HEK293T (cell line): ENCODE results near the gene RNF212.

Experiments used
- CTCF ChIA-PET: fragments of 350-600 bp; formaldehyde crosslinking; extraction: SDS; loops from one replicate; lab custom pipeline; 2021; ENCODE audit warnings: antibody characterized with exemption, inconsistent platforms; lab: Yijun Ruan, JAX
- POLR2A ChIA-PET: fragments of 350-600 bp; formaldehyde crosslinking; extraction: SDS; loops from one replicate; lab custom pipeline; 2020; ENCODE audit warnings: antibody characterized with exemption, inconsistent platforms; lab: Yijun Ruan, JAX
- DNase-seq: peaks from one replicate; pipeline ENCODE4 v3.0.0; 2012; ENCODE audit warnings: mixed read lengths; ENCODE audit errors: extremely low spot score
- ARNT ChIP-seq: fragments of 450-650 bp; IDR thresholded peaks from 2 replicates; pipeline ENCODE4 v1.6.1; 2017; ENCODE audit warnings: mild to moderate bottlenecking
- BHLHE40 ChIP-seq: fragments of 450-650 bp; IDR thresholded peaks from 2 replicates; pipeline ENCODE4 v1.6.1; 2016; ENCODE audit warnings: mild to moderate bottlenecking, moderate library complexity, borderline replicate concordance
- CTBP1 ChIP-seq: fragments of 450-650 bp; IDR thresholded peaks from 2 replicates; pipeline ENCODE4 v1.6.1; 2016; ENCODE audit warnings: borderline replicate concordance
- ELF4 ChIP-seq: fragments of 450-650 bp; IDR thresholded peaks from 2 replicates; pipeline ENCODE4 v1.6.1; 2017; ENCODE audit warnings: antibody characterized with exemption
- FOXA1 ChIP-seq: fragments of 450-650 bp; IDR thresholded peaks from 2 replicates; pipeline ENCODE4 v1.6.1; 2016; ENCODE audit warnings: mild to moderate bottlenecking
- FOXK2 ChIP-seq: fragments of 450-650 bp; IDR thresholded peaks from 2 replicates; pipeline ENCODE4 v1.6.1; 2016; ENCODE audit warnings: mild to moderate bottlenecking
- FOXM1 ChIP-seq: fragments of 450-650 bp; IDR thresholded peaks from 2 replicates; pipeline ENCODE4 v1.6.1; 2017; ENCODE audit warnings: mild to moderate bottlenecking, borderline replicate concordance
- HDGF ChIP-seq: fragments of 450-650 bp; IDR thresholded peaks from 2 replicates; pipeline ENCODE4 v1.6.1; 2017; ENCODE audit warnings: antibody characterized with exemption, borderline replicate concordance
- L3MBTL2 ChIP-seq: fragments of 450-650 bp; conservative IDR thresholded peaks from 2 replicates; pipeline ENCODE4 v1.6.1; 2016; ENCODE audit warnings: mild to moderate bottlenecking
- LEF1 ChIP-seq: fragments of 450-650 bp; IDR thresholded peaks from 2 replicates; pipeline ENCODE4 v1.6.1; 2017; ENCODE audit warnings: mild to moderate bottlenecking, borderline replicate concordance
- NFRKB ChIP-seq: fragments of 450-650 bp; IDR thresholded peaks from 2 replicates; pipeline ENCODE4 v1.6.1; 2016; ENCODE audit warnings: mild to moderate bottlenecking, moderate library complexity
- SP1 ChIP-seq: fragments of 450-650 bp; IDR thresholded peaks from 2 replicates; pipeline ENCODE4 v1.6.1; 2017
- SUZ12 ChIP-seq: fragments of 450-650 bp; IDR thresholded peaks from 2 replicates; pipeline ENCODE4 v1.6.1; 2016; ENCODE audit warnings: mild to moderate bottlenecking
- TARDBP ChIP-seq: fragments of 450-650 bp; IDR thresholded peaks from 2 replicates; pipeline ENCODE4 v1.6.1; 2016
- ZNF384 ChIP-seq: fragments of 450-650 bp; IDR thresholded peaks from 2 replicates; pipeline ENCODE4 v1.6.1; 2016
- TF ChIP-seq, protein P1 (sequence below): fragments of 450-650 bp; IDR thresholded peaks from 2 replicates; pipeline ENCODE4 v1.6.1; 2016

Gene RNF212

DNA sequence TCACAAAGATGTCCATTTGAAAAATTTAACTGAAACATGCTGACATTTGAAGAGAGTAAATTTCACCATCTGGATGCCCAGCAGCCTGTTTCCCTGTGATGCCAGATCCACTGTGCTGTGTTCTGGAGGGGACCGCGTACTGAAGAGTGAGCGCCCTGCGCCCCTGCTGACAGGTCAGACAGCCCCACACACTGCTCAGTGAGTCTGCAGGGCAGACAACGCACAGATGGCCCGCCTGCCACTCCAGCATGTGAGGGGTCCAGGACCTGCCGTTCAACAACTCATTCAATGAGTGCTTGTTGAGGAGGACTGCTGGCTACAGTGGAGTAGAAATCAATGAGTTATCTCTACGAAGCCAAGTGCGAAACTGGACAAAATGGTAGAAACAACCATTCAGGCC, 52.7 kb downstream of the RNF212 start:
- CTCF ChIA-PET = no interaction called here

DNA sequence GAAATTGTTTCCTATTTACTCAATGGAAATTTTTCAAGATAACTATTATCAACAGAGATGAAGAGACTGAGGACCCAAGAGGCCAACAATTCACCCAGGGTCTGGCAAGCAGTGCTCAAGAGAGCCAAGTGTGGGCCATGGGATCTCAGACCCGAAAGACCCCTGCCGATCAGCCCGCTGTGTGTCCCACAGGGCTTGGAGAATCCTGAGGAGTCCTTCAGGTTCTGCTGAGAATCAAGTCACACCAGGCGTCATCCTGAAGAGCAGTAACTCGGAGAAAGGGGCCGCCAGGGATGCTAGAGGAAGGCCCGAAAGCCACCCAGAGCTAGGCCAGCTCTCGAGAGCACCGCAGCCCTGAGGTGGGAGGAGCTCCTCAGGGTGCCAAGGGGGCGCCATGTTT, 53.2 kb downstream of the RNF212 start:
- ChIA-PET POLR2A (no interaction called here), CTCF (no interaction called here)
- no peak for TF ChIP-seq BHLHE40
- no peak for TF ChIP-seq NFRKB
- no peak for TF ChIP-seq ARNT
- no peak for TF ChIP-seq LEF1
- no peak for TF ChIP-seq SP1

More for the DNA sequence above, 52.7 kb downstream of the RNF212 start:
- POLR2A ChIA-PET = no interaction called here
- TF ChIP-seq LEF1 = no peak
- TF ChIP-seq BHLHE40 = no peak
- TF ChIP-seq, protein P1, sequence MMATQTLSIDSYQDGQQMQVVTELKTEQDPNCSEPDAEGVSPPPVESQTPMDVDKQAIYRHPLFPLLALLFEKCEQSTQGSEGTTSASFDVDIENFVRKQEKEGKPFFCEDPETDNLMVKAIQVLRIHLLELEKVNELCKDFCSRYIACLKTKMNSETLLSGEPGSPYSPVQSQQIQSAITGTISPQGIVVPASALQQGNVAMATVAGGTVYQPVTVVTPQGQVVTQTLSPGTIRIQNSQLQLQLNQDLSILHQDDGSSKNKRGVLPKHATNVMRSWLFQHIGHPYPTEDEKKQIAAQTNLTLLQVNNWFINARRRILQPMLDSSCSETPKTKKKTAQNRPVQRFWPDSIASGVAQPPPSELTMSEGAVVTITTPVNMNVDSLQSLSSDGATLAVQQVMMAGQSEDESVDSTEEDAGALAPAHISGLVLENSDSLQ = no peak
- TF ChIP-seq ARNT = no peak
- TF ChIP-seq FOXA1 = no peak
- TF ChIP-seq L3MBTL2 = no peak
- TF ChIP-seq FOXM1 = no peak
- TF ChIP-seq SP1 = no peak
- no peak for TF ChIP-seq CTBP1
- TF ChIP-seq NFRKB = no peak
- TF ChIP-seq SUZ12 = no peak
- TF ChIP-seq TARDBP = no peak
- TF ChIP-seq ZNF384 = no peak
- no peak for TF ChIP-seq ELF4
- TF ChIP-seq FOXK2 = no peak
- no peak for DNase-seq

DNA sequence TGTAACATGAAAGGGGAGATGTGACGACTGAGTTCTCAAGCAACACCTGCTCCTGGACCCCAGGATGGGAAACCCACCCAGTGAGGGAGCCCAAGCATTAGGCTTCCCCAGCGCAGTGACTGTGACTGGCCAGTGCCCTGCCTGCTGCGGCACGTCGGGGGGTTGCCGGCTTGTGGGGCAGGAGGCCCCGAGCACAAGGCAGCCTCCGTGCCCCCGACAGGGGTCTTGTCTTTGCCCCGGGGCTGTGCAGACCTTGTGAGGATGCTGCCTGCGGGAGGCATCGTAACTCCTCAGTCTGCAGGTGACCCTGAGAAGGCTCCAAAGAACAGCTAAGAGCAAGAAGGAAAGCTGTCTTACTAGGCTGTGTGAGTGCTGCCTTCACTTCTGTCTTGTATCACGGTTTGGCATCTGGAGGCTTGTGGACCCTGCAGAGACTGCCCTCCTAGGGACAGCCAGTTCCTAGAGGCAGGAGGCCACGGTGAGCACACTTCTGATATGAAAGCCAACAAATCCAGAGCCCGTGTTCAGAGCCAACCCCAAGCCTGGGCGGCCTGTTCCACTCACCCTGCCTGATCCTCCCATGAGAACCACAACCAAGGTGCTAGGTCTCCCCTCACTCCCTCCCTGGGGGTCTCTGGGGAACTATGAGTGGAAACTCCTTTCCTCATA, 54.2 kb downstream of the RNF212 start:
- CTCF ChIA-PET = no interaction called here

More for the DNA sequence above, 53.2 kb downstream of the RNF212 start:
- no peak for DNase-seq

DNA sequence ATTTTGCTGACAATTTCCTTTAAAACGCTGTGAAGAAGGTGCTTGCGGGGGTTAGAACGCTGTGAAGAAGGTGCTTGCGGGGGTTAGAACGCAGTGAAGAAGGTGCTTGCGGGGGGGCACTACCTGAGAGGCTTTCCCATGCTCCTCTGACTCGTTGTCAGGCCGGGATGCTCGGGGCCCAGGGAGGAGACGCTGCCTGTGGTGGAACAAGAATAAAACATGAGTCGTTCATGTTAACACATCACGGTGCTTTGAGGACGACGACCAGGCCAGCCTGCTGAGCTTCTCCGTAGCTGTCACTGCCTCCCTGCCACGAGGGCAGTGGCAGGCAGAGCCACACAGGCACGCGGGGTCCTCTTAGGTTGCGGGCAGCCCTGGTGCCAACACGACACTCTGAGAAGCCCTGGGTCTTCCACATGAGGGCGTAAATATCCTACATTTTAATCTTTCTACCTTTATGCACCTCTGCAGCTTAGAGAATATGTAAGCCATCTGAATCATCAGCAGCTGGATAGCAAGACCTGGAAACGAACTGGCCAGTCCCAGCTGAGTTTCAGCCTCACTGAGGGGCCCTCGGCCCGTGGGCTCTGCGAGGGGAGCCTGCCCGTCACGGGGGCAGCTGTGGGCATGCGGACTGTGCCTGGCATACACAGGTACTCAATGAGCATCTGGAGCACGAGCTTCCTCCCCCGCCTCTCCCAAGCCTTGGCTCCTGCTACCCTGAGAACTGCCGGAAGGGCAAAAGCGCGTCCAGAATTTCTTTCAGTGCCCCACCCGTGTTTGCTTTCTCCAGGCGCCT, 55.0 kb downstream of the RNF212 start:
- POLR2A ChIA-PET = no interaction called here
- DNase-seq = no peak
- CTCF ChIA-PET = no interaction called here
- TF ChIP-seq SP1 = no peak
- no peak for TF ChIP-seq FOXA1
- TF ChIP-seq, protein P1 = no peak
- no peak for TF ChIP-seq LEF1
- no peak for TF ChIP-seq L3MBTL2
- no peak for TF ChIP-seq SUZ12

More for the DNA sequence above, 54.2 kb downstream of the RNF212 start:
- POLR2A ChIA-PET = no interaction called here
- no peak for DNase-seq
- TF ChIP-seq LEF1 (no peak), ARNT (no peak), TARDBP (no peak), FOXA1 (no peak), BHLHE40 (no peak)

DNA sequence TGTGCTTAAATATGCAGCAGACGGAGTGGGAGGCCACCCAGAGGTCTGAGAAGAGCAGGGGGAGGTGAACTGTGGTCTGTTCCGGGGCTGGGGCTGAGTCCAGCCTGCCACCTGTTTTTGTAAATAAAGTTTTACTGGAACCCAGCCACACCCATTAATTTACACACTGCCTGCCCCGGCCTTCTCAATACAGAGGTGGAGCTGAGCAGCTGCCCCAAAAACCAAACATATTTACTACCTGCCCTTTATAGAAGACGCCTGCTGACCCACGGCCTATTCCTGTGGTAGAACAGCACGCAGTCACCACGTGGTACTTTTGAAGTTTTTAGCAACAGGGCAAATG, 56.0 kb downstream of the RNF212 start:
- CTCF ChIA-PET = no interaction called here
- TF ChIP-seq ELF4 (no peak), FOXM1 (no peak), TARDBP (no peak), NFRKB (no peak), SUZ12 (no peak), BHLHE40 (no peak), SP1 (no peak), FOXK2 (no peak), CTBP1 (no peak), HDGF (no peak), ARNT (no peak), FOXA1 (no peak), LEF1 (no peak)
- TF ChIP-seq, protein P1 = no peak
- no peak for DNase-seq
- POLR2A ChIA-PET = no interaction called here

DNA sequence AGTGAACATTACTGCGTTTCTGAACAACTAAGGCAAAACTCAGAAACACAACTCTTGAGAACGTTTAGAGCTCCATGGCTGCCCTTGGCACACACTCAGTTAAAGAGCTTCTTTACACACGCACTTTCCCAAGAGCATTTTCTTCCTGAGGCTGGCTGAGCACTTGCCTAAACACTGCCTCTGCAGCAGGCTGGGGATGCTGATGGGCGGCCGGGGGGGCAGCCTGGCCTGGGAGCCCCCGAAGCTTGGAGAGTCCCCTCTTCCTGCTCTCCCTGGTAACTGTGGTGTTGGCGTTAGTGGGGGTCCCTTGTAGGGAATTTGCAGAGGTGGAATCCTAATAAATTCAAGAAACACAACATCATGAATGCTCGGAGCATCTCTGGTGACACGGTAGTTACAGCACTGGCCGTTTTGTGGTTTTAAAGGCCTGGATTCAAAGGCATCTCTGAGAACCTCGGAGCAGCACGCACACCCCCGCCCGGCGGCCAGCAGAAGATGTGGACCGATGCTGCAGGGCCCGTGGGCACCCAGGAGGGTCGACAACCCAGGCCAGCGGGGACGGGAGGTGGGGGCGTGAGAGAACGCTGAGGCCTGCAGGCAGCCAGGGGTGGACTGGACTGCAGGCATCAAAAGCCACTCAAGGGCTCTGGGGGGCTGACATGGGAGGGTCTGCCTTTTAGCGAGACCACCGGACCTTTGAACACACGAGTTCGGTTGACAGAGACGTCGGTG, 56.5 kb downstream of the RNF212 start:
- TF ChIP-seq CTBP1 (no peak), NFRKB (no peak), ELF4 (no peak), FOXM1 (no peak), TARDBP (no peak), HDGF (no peak), FOXA1 (no peak), ZNF384 (no peak), BHLHE40 (no peak), L3MBTL2 (no peak), LEF1 (no peak)
- TF ChIP-seq, protein P1 = no peak
- POLR2A ChIA-PET = no interaction called here

More for the DNA sequence above, 56.5 kb downstream of the RNF212 start:
- CTCF ChIA-PET = no interaction called here
- no peak for DNase-seq
